Stimulated activated CD8-positive, alpha-beta memory T cell treated with anti-CD3 and anti-CD28 coated beads, Interleukin-12 subunit alpha, Interleukin-12 subunit beta, amount 100 ng/mL, for 24 hours (primary cell): Measurements from ENCODE around the gene MARK2.
"Not testable (repeated sequence)": the region's sequence is repeated elsewhere in the genome, so short reads cannot be mapped to it uniquely, and the experiment has no call there.

Experiments used
- DNase-seq: peaks from one replicate; pipeline ENCODE4 v3.0.0-alpha.2; 2020; ENCODE audit errors: extremely low read depth

Gene MARK2

DNA sequence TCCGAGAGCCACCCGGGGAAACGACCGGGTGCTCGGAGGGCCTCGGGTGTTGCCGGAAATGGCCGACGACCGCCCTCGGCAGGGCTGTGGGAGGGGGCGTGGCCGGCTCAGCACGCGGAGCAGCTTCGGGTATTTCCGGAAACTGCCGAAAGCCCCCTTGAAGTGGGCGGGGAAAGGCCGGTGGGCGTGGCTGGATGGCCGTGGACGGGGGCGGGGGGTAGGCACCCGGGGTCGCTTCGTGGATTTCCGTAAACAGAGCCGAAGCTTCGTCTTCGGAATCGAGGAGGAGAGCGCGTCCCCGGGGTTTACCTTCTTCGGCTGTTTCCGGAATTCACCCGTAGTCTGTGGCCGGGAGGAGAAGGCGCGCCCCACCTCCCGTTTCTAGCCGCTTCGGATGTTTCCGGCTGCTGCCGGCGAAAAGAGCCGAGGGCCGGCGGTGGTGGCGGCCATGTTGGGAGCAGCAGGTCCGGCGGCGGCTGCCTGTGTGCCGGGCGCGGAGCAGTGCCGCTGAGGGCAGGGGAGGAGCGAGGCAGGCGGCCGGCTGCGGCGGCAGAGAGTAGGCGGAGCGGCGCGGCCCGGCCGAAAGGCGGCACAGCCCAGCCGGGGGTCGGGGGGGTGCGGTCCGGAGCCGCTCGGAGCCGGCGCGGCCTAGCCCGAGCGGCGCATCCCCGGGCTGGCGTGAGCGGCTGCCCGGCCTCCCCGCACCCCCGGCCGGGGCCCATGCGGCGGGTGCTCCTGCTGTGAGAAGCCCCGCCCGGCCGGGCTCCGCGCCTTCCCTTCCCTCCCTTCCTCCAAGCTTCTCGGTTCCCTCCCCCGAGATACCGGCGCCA, at the start of gene MARK2:
TSS of gene MARK2 (plus strand) at position 433 of the 830 bp plus-strand sequence. CDS start at position 830, 397 bp downstream.
- peak; percentile 99 for DNase-seq

- DNase-seq: no peak
Measured at GRCh38 chr11:63791495-63792167, 47.3 kb upstream of the MARK2 start.

DNA sequence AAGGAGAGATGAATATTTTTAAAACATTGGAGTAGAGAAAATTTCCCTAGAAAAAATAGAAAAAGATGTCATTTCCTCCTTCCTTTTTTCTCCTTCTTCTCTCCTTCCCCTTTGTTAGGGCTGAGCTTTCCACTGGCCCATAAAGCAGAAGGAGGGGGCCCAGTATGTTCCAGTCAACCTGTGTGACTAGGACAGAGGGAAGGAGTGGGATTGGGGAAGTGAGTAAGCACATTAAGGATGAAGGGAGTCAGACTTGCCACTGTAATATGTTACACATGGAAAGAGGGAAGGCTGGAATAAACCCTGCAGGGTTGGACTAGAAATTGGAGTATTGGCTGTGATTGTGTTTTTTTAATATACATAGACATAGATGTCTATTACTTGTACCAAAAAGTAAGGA, 45.7 kb upstream of the MARK2 start:
- DNase-seq: no peak

DNA sequence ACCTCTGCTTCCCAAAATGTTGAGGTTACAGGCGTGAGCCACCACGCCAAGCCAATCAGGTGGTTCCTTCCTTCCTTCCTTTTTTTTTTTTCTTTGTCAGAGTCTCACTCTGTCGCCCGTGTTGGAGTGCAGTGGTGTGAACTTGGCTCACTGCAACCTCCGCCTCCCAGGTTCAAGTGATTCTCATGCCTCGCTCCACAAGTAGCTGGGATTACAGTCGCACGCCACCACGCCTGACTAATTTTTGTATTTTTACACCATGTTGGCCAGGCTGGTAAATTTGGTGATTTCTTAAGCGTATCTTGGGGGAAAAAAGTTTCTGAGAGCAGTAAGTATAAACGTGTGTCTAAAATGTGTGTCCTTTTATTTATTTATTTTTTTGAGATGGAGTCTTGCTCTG, 43.8 kb upstream of the MARK2 start:
- DNase-seq: no peak

GRCh38 chr11:63800921-63801320, 38.0 kb upstream of the MARK2 start:
- no peak for DNase-seq

DNA sequence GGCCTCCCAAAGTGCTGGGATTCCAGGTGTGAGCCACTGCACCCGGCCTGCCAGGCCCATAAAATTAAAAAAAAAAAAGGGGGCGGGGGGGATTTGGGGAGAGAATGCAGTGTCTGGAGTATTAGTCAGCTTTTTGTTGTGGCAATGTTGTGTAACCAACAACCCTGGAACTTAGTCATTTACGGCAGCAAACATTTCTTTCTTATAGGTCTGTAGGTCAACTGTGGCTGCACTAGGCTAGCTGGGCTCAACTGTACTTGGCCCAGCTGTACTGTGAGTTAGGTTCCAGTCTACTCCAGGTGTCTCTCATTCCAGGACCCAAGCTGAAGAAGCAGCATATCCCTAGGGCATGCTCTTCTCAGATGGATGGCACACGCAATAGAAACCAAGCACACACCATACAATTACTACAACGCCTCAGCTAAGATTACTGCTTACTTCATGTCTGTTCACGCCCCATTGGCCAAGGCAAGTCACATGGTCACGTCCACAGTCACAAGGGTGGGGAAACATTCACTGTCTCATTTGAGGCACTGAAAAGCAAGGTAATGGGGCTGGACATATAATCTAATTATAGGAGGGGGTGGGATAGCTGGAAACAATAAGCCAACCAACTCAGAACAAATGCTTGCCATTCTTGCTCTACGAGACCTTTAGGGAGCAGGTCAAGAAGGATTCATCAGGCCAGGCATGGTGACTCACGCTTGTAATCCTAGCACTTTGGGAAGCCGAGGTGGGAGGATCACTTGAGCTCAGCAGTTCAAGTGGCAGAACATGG, 36.1 kb upstream of the MARK2 start:
- DNase-seq: no peak

GRCh38 chr11:63804259-63804658, 34.7 kb upstream of the MARK2 start:
- DNase-seq: no peak

DNA sequence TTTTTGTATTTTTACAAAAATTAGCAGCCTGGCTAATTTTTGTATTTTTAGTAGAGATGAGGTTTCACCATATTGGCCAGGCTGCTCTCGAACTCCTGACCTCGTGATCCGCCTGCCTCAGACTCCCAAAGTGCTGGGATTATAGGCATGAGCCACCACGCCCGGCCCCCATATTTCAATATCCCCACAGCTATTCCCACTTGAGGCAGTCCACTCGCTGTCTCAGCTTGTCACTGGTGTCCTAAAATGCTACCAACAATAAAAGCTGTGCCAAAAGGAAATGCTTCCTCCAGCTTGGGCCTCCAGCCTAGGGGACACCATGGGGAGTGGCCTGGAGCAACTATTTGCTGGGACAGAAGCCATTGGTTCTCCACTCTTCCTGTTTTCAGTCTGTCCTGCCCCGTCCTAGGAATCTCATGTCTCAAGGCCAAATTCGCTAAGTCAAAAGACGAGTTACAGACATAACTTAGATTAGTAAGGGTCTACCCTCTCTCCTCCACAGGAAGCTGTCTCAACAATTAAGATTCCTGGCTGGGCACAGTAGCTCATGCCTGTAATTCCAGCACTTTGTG, 33.0 kb upstream of the MARK2 start:
- DNase-seq: no peak

- DNase-seq: not testable (repeated sequence)
Measured at GRCh38 chr11:63810383-63810782, 28.5 kb upstream of the MARK2 start.

- DNase-seq: no peak
Measured at GRCh38 chr11:63811522-63811921, 27.4 kb upstream of the MARK2 start.

GRCh38 chr11:63813035-63813562, 25.8 kb upstream of the MARK2 start, which contains the start of gene SPINDOC:
TSS of gene SPINDOC (plus strand) at chr11:63813456. CDS start at chr11:63813687, 231 bp downstream.
- peak; percentile 39 for DNase-seq

DNA sequence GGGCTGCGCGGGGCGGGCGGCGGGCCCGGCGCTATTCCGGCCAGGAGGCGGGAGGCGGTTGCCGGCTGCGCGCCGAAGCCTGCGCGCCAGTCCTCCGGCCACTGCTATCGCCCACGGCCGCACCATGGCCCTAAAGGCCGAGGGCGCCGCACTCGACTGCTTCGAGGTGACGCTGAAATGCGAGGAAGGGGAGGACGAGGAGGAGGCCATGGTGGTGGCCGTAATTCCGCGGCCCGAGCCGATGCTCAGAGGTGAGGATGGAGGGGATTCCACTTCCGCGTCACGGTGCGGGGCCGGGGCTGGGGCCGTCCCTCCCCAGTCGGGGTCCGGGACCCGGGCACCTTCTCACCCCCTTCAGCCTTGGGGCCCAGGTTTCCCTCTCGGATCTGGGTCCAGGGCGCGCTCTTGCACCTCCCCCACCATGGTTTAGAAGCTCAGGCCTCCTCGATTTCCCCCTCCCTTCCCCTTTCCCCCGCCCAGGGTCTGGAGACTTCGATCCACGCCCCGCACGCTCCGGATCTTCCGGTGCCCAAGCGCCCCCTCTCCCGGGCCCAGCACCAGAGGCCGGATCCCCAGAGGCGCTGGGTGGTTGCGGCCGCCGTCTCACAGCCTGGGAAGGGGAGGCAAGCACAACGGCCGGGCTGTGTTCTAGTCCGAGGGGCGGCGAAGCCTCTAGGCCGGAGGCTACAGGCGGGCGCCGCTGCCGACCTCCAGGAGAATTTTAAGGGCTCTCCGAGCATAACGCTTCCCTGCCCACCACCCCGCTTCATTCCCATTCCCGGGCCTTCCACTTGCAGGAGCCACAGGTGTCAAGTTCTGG, 25.1 kb upstream of the MARK2 start:
- DNase-seq: no peak

DNA sequence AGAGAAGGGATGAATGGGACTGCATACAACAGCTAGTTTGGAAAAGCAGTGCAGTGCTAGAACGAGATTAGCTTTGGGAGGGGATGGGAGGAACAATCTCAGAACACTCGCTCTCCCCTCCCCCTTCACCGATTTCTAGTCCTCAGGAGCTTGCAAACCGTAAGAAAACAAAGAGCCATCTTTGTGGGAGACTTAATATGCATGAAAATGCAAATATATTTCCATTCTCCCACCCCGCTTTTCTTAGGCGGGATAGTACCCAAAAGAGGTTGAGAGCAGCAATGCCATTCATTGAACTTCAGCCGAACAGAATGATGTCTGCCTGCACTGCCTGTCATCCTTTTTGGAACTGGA, 24.6 kb upstream of the MARK2 start:
- DNase-seq: no peak

DNA sequence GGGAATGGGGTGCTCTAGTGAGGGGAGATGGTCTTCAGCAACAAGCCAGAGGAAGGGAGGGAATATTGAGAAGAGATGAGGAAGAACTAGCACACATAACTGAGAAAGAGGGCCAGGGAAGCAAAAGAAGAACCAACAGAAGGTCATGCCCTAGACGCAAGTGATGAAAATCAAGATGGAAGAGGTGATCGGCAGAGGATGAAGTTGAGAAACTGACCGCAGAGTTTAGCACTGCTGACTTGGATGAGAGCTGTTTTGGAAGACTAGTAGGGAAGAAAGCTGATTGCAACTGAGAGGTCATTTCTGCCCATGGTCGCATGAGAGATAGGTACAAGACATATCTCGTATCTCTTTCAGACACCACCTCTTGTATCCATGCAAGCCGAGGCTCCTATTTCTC, 22.7 kb upstream of the MARK2 start:
- DNase-seq: no peak

DNA sequence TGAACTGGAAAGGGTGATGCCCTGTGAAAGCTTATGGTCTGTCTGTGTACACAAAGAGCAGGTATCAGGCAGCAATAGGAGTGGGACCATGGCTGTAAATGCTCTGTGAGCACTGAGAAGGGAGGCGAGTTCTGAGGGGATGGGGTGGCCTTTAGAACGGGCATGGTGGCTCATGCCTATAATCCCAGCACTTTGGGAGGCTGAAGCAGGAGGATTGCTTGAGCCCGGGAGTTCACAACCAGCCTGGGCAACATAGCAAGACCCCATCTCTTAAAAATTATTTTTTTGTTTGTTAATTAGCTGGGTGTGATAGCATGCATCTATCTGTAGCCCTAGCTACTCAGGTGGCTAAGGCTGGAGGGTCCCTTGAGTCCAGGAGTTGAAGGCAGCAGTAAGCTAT, 22.2 kb upstream of the MARK2 start:
- DNase-seq: no peak

DNA sequence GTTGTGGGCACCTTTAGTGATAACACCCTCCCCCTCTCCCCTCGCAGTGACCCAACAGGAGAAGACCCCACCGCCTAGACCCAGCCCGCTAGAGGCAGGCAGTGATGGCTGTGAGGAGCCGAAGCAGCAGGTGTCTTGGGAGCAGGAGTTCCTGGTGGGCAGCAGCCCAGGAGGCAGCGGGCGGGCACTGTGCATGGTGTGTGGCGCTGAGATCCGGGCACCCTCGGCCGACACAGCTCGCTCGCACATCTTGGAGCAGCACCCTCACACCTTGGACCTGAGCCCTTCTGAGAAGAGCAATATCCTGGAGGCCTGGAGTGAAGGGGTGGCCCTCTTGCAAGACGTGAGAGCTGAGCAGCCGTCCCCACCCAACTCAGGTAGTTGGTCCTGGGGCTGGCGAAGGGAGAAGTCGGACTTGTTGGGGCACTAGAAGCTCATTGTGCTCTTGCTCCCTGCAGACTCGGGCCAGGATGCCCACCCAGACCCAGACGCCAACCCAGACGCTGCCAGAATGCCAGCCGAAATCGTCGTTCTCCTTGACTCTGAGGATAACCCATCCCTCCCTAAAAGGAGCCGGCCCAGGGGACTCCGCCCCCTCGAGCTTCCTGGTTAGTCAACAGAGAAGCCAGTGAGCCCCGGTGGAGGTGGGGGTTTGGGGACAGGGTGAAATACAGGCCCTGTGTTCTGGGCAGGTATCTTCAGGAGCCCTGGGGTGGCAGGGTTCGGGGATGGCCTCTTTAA, 21.0 kb upstream of the MARK2 start:
- DNase-seq: no peak

DNA sequence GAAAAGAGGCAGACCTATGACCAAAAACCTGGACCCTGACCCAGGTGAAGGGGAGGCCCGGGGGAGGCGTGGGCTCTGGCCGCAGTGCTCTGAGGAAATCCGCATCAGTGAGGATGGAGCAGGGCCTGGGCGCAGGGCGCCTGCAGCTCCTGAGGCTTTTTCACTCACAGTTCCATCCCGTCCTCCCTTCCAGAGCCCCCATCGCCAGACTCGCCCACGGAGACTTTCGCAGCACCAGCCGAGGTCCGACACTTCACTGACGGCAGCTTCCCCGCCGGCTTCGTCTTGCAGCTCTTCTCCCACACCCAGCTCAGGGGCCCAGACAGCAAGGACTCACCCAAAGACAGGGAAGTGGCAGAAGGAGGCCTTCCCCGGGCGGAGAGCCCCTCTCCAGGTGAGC, 20.3 kb upstream of the MARK2 start:
- DNase-seq: no peak

- no peak for DNase-seq
Measured at GRCh38 chr11:63821411-63821810, 17.5 kb upstream of the MARK2 start.

- DNase-seq: no peak
Measured at GRCh38 chr11:63826471-63827190, 12.3 kb upstream of the MARK2 start.
